HG03520 (cell line): Measurements from ENCODE around the gene FBXO34.

Experiments used
- ATAC-seq: cut with Tn5 transposase; IDR thresholded peaks from one replicate; pipeline ENCODE4 v1.9.1; 2021; ENCODE audit warnings: mild to moderate bottlenecking, moderate library complexity; ENCODE audit not compliant: unreplicated experiment

The FBXO34 gene

DNA sequence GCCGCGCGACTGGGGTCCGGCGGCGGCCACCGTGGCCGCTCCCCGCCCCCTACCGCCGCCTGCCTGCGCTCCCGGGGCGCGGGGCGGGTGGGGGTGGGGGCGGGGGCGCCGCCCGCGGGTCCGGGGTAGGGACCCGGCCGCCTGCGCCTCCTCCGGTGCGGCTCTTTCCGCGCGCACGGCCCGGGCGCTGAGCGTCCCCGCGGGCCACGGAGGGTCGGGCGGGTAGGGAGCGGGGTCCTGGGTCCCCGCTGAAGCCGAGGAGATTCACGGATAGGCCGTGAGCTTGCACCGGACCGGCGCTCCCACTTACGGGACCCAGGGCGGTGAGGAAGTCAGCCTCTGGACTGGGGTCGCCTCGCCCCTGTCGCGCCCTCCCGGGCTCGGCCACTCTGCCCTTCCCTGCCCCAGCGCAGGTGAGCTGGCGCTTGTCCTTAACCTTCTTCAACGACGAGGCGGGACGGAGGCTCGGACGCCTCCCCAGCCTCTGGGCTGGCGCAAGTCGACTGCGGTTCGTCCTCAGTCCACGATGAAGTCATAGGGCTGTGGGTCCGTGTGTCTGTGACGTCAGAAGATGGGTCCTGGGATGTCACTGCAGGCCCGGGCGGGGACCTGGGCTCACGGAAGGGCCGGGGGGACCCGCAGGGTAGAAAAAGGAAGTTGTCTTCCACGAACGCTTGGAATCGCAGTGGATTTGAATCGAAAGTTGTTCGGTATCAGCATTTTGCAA, 514 bp downstream of the FBXO34 start:
- peak; percentile 34 for ATAC-seq

DNA sequence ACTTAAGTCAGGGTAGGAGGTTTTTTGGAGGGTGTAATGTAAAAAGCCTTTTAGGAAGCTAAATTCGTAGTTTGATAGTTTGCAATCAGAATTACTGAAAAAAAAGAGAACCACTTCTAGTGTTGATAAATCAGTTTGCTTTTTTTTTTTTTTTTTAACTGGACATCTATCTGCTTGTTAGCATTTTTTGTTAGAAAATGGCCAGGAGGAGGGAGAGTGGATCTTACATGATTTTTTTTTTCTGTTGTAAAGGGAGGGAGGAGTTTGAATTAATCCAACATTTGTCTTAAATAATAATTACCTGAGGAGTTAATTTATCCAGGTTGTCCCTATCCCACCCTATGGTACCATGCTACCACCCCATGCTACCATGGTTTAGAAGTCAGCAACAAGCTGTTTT, 1.2 kb downstream of the FBXO34 start:
- ATAC-seq = no peak

DNA sequence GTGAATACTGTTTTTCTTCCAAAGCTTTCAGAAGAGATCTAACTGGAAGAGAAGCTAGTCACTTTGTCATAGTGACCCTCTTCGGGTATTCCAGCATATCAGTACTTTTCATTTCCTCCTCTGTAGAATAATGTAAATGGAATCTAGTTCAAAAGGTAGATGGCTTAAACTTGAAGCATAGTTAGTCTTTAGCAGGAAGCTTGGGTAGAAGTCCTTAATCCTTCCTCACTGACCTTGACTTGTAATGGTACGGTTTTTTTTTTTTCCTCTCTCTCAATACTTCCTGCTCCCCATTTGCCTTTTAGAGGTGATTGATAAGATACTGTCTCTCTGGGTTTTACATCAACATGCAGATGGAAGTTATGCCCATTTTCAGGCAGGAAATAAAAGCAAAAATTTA, 1.7 kb downstream of the FBXO34 start:
- ATAC-seq = no peak

DNA sequence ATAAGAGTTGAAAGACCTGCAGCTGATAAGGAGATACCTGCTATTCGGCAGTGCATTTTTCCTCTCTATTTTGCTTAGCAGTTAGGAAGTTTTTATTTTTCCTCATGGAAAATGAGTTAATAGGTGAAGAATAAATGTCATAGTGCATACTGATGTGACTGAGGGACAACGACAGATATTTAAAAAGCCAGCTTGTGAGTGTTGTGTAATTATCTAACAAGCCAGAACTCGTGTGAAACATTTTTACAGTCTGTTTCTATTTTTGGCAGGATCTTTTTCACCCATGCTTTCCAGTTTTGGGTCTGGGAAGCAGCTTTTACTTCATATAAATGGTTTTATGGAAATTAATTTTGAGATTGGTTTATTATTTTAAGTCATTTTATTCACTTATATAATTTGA, 2.9 kb downstream of the FBXO34 start:
- no peak for ATAC-seq

DNA sequence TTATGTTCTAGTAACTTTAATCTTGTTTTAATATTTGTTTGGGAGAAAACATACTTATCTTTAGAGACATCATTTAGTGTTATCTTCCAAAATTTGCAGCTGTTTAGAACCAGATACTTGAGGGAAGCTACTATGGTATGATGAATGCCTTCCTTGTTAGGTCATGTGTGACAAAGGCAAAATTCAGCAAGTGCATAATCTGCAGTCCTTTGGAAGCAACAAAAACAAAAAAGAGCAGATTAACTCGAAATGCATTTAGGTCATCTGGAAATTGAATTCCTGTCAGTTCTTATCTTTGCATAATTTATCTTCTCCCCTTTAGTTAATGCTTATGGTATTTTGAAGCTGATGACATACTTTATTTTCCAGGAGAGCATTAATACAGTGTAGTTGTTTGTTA, 3.5 kb downstream of the FBXO34 start:
- no peak for ATAC-seq

DNA sequence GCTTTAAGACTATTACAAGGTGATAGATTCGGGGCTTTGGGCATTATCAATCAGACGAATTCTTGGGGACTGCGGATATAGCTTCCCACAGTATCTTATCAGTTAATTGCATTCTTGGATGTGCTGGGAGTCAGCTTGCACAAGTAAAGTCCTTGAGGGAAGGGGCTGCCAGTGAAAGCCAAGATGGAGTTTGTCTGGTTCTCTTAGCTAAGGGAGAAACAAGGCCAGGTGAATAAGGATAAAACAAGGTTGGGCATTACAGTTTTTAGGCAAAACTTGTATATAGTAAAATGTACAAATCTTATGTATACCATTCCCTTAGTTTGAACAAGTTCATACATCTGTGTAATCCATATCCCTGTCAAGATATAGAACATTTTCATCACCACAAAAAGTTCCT, 5.5 kb downstream of the FBXO34 start:
- ATAC-seq = no peak

DNA sequence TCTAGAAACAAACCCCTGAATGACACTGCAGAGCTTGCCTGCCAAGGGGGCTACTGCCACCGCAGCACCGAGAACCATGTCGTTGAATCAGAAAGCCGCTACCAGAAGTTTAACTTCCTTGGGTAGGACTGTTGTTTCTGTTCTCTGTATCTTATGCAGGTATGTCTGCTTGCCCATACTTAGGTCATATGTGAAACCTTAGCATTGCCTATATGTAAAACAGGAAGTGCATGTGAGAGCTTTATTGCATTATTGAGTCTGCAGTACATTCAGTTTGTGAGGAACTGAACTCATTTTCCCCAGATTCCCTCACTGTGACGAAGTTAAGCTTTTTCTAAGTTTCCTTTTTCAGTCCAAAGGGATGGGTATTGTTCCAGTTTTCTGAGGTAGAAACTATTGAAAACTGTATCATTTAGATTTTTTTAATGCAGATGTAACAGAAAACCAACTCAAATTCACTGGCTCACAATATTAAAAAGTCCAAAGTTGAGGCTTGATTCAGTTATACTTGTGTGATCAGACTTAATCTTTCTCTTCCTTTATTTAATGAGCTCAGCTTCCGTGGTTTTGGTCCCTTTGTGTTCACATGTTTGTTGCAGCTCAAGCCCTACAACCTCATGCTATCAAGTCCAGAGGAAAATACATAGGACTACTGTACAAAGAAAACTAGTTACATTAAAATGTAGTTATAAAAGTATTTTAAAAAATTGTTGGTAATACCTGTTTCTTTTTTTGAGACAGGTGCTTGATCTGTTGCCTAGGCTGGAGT, 6.9 kb downstream of the FBXO34 start:
- peak; percentile 84 for ATAC-seq

DNA sequence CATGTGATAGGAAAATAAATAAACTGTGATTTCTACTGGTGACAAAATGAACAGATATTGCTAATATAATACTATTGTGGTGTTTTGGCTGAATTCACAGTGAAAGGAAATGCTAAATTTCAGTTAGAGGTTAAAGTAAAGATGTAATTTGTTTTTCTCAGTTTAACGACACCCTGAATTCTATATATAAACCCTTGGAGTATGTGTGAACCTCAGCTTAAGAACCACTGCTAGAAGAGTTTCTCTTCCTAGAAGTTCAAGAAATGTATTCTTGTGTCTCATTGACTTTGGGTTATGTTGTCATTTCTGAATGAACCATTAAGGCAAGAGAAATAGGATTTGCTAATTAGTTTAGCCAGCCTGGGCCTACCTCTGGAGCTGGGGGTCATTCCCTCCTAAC, 8.2 kb downstream of the FBXO34 start:
- no peak for ATAC-seq

DNA sequence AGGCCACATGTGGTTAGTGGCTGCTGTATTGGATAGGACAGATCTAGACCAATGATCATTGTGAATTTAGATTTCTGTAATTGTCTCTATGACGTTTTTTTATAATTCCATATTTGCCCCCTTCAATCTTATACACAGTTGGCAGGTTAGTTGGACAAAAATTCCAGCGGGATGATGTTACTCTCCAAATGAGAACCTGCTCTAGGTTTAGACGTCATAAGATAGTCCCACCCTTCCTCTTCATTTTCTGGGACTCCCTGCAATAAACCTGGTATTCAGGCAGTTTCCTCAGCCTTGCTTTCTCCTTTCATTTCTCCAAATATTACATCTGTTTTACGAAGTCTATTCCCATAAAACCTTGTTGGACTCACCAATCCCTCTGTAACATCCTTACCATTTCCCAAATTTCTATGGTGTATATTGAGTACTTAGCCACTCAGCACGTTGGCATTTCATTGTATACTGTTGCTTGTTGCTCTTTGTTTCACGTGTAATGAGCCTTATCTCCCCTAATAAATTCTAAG, 10.2 kb downstream of the FBXO34 start:
- no peak for ATAC-seq

DNA sequence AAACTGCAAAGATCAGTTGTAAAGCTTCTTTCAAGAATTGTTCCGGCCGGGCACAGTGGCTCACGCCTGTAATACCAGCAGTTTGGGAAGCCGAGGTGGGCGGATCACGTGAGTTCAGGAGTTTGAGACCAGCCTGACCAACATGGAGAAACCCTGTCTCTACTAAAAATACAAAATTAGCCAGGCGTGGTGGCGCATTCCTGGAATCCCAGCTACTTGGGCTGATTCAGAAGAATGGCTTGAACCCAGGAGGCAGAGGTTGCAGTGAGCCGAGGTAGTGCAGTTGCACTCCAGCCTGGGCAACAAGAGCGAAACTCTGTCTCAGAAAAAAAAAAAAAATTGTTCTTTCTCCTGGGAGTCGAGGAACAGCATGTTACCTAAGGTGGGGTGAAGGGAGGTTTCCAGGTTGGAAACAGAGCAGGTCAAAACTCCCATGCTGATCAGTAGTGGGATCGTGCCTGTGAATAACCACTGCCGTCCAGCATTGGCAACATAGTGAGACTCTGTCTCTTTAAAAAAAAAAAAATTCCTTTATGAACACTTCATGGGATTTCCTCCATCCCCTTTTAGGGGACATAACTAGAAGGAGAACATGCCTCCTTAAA, 13.9 kb downstream of the FBXO34 start:
- ATAC-seq = no peak

DNA sequence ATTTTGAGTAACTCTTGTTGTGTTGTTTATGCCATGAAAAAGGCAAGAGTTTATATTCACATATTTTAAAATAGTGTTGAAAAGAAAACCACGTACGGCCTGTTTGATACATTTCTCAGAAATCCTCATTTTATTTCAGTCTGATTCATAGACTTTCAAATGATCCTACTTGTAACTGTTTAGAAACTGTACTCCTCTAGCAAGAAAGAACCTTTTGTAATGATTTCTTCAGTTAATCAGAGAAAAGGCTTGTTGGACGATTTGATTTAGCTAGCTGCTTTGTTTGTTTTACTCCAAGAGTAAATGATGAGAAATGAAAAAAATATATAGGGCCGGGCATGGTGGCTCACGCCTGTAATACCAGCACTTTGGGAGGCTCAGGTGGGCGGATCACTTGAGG, 17.2 kb downstream of the FBXO34 start:
- no peak for ATAC-seq

DNA sequence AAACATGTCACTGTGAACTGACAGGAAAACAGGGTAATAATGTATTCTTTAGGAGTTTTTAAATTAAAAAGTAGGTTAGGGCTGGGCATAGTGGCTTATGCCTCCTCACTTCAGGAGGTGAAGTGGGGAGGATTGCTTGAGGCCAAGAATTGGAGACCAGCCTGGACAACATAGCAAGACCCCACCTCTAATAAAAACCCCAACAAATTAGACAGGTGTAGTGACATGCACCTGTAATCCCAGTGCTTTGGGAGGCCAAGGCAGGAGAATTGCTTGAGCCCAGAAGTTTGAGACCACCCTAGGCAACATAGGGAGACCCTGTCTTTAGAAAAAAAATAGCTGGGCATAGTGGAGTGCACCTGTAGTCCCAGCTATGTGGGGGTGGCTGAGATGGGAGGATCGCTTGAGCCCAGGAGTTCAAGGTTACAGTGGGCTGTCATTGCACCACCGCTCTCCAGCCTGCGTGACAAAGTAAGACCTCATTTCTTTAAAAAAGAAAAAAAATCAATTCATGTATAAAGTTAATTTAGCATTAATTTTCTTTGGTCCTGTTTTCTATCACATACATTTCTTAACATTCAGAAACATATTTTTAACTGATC, 20.4 kb downstream of the FBXO34 start:
- no peak for ATAC-seq

DNA sequence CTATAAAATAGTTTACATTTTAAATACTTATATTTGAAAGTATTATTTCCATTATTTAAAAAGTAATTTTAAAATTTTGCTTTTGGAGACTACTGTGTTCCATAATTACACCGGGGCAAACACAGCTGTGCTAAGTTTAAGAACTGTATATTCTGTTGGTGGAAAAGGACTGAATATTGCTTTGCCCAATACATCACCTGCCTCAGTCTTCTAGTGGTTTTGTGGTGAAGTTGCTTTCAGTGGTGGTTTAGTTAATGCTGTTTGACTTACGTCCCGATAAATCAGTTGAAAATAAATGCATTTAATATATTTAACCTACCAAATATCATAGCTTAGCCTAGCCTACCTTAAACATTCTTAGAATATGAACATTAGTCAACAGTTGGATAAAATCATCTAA, 23.4 kb downstream of the FBXO34 start:
- ATAC-seq = no peak

DNA sequence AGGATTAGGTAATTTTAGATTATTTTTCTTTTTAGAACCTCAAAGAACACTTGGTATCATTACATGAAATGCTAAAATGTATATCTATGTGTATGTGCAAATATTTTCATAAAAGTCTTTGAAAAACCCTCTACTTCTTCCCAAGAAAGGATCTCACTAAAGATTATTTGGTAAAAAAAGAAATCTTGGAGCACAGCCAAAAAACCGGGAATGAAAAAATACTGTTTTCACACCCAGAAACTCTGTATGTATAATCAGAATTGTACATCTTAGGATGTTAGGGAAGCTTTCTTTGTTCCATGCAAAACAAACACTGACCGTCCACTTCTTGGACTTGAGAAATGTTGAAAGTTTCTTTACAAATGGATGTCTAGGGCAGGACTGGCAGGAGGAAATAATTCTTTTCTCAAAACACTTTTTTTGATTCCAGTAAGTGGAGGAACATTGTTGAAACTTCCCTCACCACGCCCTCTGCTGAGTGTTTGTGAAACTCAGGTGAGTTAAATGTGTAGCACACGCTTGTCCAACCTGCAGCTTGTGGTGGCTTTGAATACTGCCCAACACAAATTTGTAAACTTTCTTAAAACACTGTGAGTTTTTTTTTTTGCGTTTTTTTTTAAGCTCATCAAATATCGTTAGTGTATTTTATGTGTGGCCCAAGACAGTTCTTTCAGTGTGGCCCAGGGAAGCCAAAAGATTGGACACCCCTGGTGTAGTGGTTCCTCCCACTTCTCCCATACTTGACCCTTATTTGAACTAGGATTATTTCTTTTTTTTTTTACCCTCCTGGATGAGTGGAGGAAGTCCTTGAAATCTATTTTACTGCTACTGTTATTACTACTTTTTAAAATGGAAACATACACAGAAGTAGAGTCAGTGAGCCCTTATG, 26.6 kb downstream of the FBXO34 start:
- no peak for ATAC-seq

DNA sequence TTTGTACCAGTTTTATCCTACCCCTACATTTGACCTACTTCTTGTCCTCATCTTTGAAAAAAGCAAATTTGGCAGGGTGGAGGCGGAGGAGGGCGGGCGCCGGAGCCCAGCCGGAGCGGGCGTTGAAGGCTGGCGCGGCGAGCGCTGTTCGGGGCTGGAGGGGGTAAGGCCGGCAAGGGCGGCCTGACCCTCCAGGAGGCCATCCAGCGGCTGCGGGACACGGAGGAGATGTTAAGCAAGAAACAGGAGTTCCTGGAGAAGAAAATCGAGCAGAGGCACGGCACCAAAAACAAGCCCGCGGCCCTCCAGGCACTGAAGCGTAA, 27.2 kb downstream of the FBXO34 start:
- ATAC-seq = no peak

DNA sequence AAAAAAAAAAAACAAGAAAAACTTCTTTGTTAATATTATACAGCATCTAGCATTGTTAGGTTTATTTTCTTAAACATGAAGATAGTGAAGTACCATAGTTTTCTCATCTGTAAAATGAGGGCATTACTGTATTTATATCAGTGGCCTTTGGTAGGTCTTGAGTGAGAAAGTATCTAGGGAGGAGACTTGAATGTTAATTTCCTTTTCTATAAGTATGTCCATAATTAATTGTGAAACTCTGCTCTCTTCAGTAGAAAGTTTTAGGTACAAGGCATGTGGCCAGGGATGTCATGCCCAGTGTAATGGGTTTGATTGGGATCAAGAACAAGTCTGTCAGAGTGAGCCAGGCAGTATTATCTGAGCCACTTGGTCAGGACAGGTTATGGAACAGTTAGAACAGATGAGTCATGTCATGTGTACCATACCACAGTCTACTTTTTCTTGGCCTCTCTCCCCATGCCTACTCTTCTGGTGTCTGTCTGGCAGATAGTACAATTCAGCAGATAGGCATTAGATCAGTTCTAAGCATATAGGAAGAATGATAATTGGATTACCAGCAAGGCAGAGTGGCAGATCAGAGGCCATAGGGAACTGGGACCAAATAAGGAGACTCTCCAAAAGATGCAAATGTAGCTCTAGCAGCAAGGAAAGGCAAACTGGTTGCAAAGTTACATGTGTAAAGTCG, 30.4 kb downstream of the FBXO34 start:
- ATAC-seq = no peak

DNA sequence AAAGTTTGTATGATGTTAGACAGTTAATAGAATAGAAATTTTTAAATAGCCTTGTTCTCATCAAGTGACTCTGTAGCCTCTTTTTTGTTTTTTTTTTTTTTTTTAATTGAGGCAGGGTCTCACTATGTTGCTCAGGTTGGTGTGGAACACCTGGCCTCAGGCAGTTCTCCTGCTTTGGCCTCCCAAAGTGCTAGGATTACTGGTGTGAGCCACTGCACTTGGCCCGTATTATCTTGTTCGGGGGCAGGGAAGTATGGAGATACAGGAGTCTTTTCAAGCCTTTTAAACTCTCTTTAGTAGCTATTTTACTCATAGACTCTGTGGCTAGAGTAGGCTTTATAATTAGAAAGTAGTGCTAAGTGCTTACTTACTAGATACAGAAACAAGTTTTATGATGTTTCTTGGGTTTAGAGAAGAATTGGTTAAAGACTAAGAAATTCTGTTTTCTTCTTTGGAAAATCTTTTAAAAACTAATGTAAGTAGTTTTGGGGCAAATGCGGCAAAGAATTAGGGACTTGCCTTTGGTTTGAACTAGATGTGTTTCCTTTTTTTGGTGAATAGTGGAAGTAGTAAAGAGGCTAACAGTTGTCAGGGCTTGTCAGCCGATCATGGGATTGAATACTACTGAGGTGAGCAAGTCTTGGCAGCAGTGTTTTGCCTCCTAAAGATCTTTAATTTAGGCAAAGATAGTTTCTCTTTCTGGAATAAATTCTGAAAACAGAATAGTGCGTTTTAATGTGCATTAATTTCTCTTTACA, 31.3 kb downstream of the FBXO34 start:
- ATAC-seq = no peak

DNA sequence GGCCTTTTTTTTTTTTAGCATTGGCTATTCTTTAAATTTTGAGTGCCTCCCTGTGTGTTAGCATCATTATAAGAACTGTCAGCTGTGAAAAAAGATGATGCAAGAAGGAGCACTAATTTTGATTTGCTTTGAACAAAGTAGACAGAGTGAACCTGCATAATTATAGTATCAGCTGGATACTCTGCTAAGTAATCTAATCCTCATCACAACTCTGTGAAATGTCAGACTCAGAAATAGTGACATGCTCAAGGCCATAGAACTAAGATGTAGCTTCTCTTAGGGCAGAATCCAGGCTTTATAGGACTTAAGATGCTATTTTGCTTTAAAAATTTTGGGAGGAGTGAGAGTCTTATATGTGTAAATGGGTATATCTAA, 31.9 kb downstream of the FBXO34 start:
- no peak for ATAC-seq

DNA sequence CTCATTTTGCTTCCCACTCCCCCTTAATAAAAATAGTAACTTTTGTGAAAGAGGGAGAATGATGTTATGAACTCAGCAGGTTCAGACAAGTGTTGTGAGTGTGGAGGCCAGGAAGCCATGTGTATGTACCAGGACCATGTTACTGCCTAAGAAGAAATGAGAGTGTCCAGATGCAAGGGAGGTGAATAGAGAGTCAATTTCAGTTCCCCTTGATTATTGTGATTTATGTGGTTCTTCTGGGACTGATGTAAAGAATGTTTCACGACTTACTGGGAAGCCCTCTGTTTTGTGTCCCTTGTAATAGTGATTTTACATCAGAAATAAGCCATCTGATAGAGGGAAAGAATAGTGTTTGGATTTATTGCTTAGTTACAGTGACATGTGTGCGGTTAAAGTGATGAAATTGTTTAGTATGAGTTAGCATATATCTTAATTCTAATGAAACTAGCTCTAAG, 32.5 kb downstream of the FBXO34 start:
- peak; percentile 50 for ATAC-seq
